GM18867 (cell line): ENCODE results near the gene UBE2K.
"Not testable (repeated sequence)": the region's sequence is repeated elsewhere in the genome, so short reads cannot be mapped to it uniquely, and the experiment has no call there.

Source experiments
- ATAC-seq: cut with Tn5 transposase; IDR thresholded peaks from one replicate; pipeline ENCODE4 v1.9.1; 2021; ENCODE audit warnings: mild to moderate bottlenecking, moderate library complexity; ENCODE audit not compliant: unreplicated experiment

Gene UBE2K

DNA sequence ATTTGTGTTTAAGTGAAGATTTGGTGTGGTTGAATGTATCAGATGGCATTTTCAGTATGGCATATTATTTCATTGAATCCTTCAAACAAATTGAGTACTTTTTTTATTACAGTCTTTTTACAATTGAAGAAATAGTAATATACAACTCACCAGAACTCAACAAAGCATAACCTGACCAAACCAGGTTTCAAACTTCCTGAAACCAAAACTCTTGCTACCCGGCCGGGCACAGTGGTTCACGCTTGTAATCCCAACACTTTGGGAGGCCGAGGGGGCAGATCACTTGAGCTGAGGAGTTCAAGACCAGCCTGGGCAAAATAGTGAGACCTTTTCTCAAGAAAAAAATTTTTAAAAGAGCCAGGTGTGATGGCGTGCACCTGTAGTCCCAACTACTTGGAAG, 94.2 kb downstream of the UBE2K start:
- ATAC-seq = no peak

DNA sequence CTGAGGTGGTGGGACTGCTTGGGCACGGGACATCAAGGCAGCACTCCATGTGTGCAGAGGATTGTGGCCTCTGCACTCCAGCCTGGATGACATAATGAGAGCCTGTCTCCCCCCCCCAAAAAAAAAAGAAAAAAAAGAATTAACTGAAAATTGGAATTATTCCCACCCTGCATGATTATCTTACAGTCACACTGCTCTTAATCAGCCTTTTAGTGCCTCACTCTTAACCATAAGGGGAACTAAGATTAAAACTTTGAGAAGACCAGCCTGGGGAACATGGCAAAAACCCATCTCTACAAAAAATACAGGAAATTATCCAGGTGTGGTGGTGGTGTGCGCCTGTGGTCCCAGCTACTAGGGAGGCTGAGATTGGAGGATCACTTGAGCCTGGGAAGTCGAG, 94.6 kb downstream of the UBE2K start:
- ATAC-seq = no peak

DNA sequence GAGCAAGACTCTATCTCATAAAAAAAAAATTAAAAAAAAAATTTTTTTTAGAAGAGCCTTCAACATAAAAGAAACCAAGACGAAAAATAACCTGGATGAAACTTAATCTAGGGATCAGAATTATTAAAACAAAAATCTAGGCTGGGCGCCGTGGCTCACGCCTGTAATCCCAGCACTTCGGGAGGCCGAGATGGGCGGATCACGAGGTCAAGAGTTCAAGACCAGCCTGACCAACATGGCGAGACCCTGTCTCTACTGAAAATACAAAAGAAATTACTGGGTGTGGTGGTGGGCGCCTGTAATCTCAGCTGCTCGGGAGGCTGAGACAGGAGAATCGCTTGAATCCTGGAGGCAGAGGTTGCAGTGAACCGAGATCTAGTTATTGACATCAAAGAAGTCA, 95.0 kb downstream of the UBE2K start:
- not testable (repeated sequence) for ATAC-seq

DNA sequence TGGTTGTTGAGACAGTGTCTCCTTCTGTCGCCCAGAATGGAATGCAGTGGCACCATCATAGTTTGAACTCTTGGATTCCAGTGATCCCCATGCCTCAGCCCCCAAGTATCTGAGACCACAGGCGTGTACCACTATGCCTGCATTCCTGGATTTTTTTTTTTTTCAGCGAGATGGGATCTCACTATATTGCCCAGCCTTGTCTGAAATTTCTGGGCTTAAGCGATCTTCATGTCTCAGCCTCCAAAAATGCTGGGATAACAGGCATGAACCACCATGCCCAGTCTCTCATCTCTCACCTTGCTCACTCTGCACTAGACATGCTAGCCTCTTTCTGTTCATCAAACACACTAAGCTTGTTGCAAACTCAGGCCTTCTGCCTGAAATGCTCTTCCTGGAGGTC, 104.1 kb downstream of the UBE2K start:
- ATAC-seq = no peak

DNA sequence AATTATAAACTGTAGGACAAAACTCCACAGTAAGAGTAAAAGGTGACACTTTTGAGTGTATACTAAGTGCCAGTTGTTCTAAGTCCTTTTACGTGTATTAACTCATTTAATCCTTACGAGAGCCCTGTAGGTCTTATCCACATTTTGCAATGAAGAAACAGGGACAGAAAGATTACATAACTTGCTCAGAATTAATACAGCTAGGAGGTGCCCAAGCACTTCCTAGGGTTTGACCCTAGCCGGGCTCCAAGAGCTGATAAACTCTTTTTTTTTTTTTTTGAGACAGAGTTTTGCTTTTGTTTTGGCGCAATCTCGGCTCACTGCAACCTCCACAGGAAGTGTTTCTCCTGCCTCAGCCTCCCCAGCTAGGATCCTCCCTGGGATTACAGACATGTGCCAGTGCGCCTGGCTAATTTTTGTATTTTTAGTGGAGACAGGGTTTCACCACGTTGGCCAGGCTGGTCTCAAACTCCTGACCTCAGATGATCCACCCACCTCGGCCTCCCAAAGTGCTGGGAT, 110.4 kb downstream of the UBE2K start:
- no peak for ATAC-seq

DNA sequence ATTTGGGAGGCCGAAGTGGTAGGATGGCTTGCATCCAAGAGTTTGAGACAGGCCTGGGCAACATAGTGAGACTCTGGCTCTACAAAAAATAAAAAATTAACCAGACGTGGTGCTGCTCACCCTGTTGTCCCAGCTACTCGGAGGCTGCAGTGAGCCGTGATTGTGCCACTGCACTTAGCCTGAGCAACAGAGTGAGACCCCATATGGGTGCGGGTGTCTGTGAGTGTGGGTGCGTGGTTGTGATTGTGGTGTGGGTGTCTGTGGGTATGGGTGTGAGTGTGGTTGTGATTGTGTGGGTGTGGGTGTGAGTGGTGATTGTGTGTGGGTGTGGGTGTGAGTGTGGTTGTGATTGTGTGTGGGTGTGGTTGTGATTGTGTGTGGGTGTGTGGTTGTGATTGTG, 114.6 kb downstream of the UBE2K start:
- no peak for ATAC-seq

DNA sequence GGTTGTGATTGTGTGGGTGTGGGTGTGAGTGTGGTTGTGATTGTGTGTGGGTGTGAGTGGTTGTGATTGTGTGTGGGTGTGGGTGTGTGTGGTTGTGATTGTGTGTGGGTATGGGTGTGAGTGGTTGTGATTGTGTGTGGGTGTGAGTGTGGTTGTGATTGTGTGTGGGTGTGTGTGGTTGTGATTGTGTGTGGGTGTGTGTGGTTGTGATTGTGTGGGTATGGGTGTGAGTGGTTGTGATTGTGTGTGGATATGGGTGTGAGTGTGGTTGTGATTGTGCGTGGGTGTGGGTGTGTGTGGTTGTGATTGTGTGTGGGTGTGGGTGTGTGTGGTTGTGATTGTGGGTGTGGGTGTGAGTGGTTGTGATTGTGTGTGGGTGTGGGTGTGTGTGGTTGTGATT, 115.1 kb downstream of the UBE2K start:
- ATAC-seq = not testable (repeated sequence)

DNA sequence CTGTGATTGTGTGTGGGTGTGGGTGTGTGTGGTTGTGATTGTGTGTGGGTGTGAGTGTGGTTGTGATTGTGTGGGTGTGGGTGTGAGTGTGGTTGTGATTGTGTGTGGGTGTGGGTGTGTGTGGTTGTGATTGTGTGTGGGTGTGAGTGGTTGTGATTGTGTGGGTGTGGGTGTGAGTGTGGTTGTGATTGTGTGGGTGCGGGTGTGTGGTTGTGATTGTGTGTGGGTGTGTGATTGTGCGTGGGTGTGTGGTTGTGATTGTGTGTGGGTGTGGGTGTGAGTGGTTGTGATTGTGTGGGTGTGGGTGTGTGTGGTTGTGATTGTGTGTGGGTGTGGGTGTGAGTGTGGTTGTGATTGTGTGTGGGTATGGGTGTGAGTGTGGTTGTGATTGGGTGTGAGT, 115.8 kb downstream of the UBE2K start:
- not testable (repeated sequence) for ATAC-seq

DNA sequence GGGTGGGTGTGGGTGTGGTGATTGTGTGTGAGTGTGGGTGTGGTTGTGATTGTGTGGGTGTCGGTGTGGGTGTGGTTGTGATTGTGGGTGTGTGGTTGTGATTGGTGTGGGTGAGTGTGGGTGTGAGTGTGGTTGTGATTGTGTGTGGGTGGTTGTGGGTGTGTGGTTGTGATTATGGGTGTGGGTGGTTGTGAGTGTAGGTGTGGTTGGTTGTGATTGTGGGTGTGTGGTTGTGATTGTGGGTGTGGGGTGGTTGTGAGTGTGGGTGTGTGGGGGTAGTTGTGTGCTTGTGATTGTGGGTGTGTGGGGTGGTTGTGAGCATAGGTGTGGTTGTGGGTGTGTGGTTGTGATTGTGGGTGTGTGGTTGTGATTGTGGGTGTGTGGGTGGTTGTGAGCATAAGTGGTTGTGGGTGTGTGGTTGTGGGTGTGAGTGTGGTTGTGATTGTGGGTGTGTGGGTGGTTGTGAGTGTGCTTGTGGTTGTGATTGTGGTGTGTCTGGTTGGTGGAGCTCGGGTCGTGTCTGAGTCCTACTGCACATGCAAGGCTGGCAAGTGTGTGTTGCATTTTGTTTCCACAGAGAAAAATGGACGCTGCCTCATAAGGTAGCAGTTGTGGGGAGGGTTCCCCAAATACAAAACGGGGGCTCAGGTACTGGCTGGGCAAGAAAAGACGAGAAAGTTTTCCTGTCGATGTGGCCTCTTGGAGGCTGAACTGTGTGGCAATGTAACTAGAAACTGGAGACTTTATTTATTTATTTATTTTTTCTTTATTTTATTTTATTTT, 116.7 kb downstream of the UBE2K start:
- ATAC-seq = no peak

DNA sequence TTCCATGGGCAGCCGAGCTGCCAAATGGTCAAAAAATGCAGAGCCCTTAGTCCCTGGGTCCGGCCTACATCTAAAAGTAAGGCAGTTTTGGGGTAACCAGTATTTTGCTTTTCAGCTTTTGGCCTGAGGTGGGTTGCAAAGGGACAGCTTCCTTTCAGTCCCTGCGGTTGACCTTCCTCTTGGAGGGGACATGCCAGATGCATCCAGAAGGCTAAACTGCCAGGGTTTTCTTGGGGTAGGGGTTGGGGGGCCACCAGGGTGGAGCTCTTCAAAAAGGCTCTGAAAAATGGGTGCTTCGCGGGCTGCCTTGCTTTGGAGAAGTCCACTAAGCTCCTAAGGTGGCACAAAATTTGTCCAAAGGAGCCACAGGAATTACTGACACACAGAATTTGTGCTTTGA, 120.7 kb downstream of the UBE2K start:
- no peak for ATAC-seq

DNA sequence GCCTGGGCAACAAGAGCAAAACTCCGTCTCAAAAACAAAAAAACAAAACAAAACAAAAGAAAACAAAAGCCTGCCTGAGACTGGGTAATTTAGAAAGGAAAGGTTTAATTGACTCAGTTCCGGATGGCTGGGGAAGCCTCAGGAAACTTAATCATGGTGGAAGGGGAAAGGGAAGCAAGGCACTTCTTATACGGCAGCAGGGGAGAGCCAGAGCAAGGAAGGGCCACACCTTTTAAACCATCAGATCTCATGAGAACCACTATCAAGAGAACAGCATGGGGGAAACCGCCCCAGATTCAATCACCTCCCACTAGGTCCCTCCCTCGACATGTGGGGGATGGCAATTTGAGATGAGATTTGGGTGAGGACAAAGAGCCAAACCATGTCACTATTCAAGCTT, 122.2 kb downstream of the UBE2K start:
- no peak for ATAC-seq

DNA sequence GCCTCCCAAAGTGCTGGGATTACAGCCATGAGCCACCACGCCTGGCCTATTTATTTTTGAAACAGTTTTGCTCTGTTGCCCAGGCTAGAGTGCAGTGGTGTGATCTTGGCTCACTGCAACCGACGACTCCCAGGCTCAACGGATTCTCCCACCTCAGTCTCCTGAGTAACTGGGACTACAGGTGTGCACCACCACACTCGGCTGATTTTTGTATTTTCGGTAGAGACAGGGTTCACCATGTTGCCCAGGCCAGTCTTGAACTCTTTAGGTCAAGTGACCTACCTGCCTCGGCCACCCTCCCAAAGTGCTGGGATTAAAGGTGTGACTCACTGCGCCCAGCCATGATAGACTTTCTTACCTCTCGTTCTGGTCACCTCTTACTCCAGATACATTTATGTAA, 124.0 kb downstream of the UBE2K start:
- ATAC-seq = no peak

DNA sequence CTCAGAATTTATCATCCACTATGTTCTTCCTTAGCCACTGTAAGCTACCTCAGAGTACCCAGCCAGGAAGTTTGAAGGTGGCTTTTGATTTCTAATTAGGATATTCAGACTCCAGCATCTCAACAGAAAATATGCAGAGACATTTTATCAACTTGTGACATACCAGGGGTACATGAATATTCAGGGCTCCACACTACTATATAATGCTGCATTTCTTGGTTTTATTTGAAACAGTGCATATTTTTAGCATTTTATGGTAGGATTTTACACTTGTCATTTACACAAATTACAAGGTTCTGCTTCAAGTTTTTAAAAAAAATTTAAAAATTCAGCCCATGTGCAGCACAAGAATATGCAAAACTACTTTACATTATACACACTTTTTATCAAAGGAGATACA, 124.7 kb downstream of the UBE2K start:
- no peak for ATAC-seq

DNA sequence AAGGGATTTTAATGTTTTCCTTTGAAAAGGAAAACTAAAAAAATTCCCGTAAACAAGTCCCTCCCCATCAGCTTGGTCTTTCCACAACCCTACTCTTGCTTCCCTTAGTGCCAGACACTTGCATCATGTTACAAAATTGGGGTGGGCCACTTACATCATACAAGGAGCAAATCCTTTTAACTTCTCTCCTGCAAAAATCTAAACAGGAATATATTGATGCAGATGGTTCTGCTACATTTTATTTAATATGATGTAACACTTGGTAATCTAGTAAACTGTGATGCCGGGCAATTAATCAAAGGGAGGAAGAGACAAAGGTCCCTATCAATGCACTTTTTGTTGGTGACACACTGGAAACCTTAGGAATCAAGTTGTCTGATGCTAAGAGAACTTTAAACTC, 125.3 kb downstream of the UBE2K start:
- no peak for ATAC-seq

DNA sequence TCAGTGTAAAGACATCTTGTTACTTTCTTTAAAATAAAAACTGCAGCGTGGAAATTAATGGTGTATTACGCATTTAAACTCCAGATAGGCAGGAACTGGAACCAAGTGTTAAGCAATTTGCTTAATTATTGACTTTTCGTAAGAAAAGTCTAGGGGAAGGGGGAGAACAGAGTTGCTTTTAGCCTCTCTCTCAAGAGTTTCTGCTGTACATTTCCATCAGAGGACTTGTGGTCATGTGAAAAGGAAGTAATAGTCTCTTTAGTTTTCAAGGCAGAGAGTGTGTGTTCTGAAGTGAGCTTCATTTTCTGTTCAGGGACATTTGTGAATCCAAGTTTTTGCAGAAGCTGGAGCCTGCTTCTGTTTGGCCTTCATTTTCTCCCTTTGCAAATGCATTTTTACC, 127.2 kb downstream of the UBE2K start:
- no peak for ATAC-seq

DNA sequence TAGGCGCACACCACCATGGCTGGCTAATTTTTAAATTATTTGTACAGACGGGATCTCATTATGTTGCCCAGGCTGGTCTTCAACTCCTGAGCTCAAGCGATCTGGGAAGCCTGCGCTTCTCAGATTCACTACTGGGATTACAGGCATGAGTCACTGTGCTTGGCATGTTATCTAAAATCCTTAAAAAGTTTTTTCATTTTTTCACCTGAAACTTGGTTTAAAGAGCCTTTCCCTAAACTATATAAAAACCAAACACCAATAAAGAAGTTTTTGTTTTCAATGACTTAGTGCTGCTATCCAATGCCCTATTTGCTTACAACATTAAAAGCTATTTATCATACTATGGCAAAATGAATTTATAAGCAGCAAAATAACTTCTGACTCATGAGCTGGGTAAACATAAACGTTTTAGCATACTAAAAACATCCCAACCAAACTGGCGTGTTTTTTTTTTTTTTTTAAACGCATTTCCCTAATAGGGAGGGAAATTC, 127.8 kb downstream of the UBE2K start:
- ATAC-seq = no peak
